Measurements from ENCODE around the gene RETREG2. TPM values are rescaled to one million over a fixed set of nuclear protein-coding genes. Genes with fewer than 3 reads are reported as not detected.
A peak's percentile ranks its signal among the peaks of the same experiment; 100 is the strongest.

The RETREG2 gene
- total RNA-seq, 2 donors from 2014 or later, result 69.3 to 79.8 TPM

GRCh38 chr2:219174801-219175200, 3.3 kb upstream of the RETREG2 start:
- Mint-ChIP-seq H3K27ac (peak overlapping the region; percentile 69 to 83), H3K36me3 (peaks cover 14% of the 10 kb centered on the region), H3K27me3 (no peaks in the 10 kb centered on the region), H3K4me1 (ENCODE audit: low read depth in 2 of 2) (peaks cover 40 to 45% of the 10 kb centered on the region in 2 donors), H3K9me3 (no peaks in the 10 kb centered on the region), H3K4me3 (peak overlapping the region; percentile 85)
- no peak for ATAC-seq
- DNase-seq (ENCODE audit: low spot score), result no peak

GRCh38 chr2:219175486-219175885, 2.6 kb upstream of the RETREG2 start:
- no peaks in the 10 kb centered on the region for H3K27me3 Mint-ChIP-seq
- H3K9me3 Mint-ChIP-seq, result no peaks in the 10 kb centered on the region
- H3K27ac Mint-ChIP-seq, result peak overlapping the region; percentile 69 to 83
- DNase-seq (ENCODE audit: low spot score), result no peak
- peaks cover 40 to 46% of the 10 kb centered on the region in 2 donors for H3K4me1 Mint-ChIP-seq (ENCODE audit: low read depth in 2 of 2)
- peaks cover 15% of the 10 kb centered on the region for H3K36me3 Mint-ChIP-seq
- peak overlapping the region; percentile 85 for H3K4me3 Mint-ChIP-seq
- no peak for ATAC-seq

- Mint-ChIP-seq H3K4me3 (peak overlapping the region; percentile 99), H3K36me3 (peaks cover 22% of the 10 kb centered on the region), H3K4me1 (ENCODE audit: low read depth in 2 of 2) (peaks cover 47 to 53% of the 10 kb centered on the region in 2 donors), H3K27me3 (no peaks in the 10 kb centered on the region), H3K27ac (peak overlapping the region; percentile 69 to 83), H3K9me3 (no peaks in the 10 kb centered on the region)
- ATAC-seq (peak; percentile 1 to 39), DNase-seq (ENCODE audit: low spot score) (no peak)
These were observed 1.9 kb upstream of the RETREG2 start for GRCh38 chr2:219175928-219176817.

- DNase-seq (ENCODE audit: low spot score) (peak; percentile 93), ATAC-seq (peak; percentile 87 to 91)
- H3K27me3 Mint-ChIP-seq, result no peaks in the 10 kb centered on the region
- H3K36me3 Mint-ChIP-seq, result peaks cover 16% of the 10 kb centered on the region
- H3K4me3 Mint-ChIP-seq, result peak within 1 kb of the TSS; percentile 99
- H3K4me1 Mint-ChIP-seq (ENCODE audit: low read depth in 2 of 2), result peaks cover 45 to 54% of the 10 kb centered on the region in 2 donors
- peak within 1 kb of the TSS; percentile 99 to 100 for H3K27ac Mint-ChIP-seq
- no peaks in the 10 kb centered on the region for H3K9me3 Mint-ChIP-seq
These were observed 1.1 kb upstream of the RETREG2 start, which contains the start of gene CNPPD1 for GRCh38 chr2:219176818-219177551. CNPPD1 (minus strand) TSS chr2:219176925; CDS start chr2:219176828, 97 bp downstream.

- Mint-ChIP-seq H3K4me1 (ENCODE audit: low read depth in 2 of 2) (peaks cover 52 to 62% of the 10 kb centered on the region in 2 donors), H3K36me3 (peaks cover 16% of the 10 kb centered on the region), H3K27me3 (no peaks in the 10 kb centered on the region), H3K4me3 (peak overlapping the region; percentile 88), H3K27ac (peak overlapping the region; percentile 85 to 99), H3K9me3 (no peaks in the 10 kb centered on the region)
- ATAC-seq (peak in 1 of 2 donors; percentile 4), DNase-seq (ENCODE audit: low spot score) (no peak)
These were observed 501 bp downstream of the RETREG2 start for GRCh38 chr2:219178377-219179175.

- Mint-ChIP-seq H3K27me3 (no peaks in the 10 kb centered on the region), H3K27ac (peak overlapping the region in 1 of 2 donors; percentile 99), H3K4me3 (peak overlapping the region; percentile 88), H3K9me3 (no peaks in the 10 kb centered on the region), H3K36me3 (peaks cover 8% of the 10 kb centered on the region), H3K4me1 (ENCODE audit: low read depth in 2 of 2) (peaks cover 43 to 52% of the 10 kb centered on the region in 2 donors)
- ATAC-seq, result no peak
- no peak for DNase-seq (ENCODE audit: low spot score)
These were observed 1.8 kb downstream of the RETREG2 start for GRCh38 chr2:219179601-219180465.

GRCh38 chr2:219180961-219181360, 2.9 kb downstream of the RETREG2 start:
- Mint-ChIP-seq H3K4me1 (ENCODE audit: low read depth in 2 of 2) (peaks cover 42 to 44% of the 10 kb centered on the region in 2 donors), H3K36me3 (peaks cover 8% of the 10 kb centered on the region), H3K4me3 (peak overlapping the region; percentile 20), H3K27ac (peak overlapping the region in 1 of 2 donors; percentile 45), H3K27me3 (no peaks in the 10 kb centered on the region), H3K9me3 (no peaks in the 10 kb centered on the region)
- ATAC-seq, result no peak
- DNase-seq (ENCODE audit: low spot score), result no peak

GRCh38 chr2:219181531-219181930, 3.5 kb downstream of the RETREG2 start:
- H3K9me3 Mint-ChIP-seq, result no peaks in the 10 kb centered on the region
- peak; percentile 38 for DNase-seq (ENCODE audit: low spot score)
- peaks cover 40 to 44% of the 10 kb centered on the region in 2 donors for H3K4me1 Mint-ChIP-seq (ENCODE audit: low read depth in 2 of 2)
- H3K27me3 Mint-ChIP-seq, result no peaks in the 10 kb centered on the region
- peaks cover 8% of the 10 kb centered on the region for H3K36me3 Mint-ChIP-seq
- H3K4me3 Mint-ChIP-seq, result no peak overlapping the region
- no peak for ATAC-seq
- H3K27ac Mint-ChIP-seq, result peak overlapping the region in 1 of 2 donors; percentile 56

- Mint-ChIP-seq H3K4me3 (no peak overlapping the region), H3K4me1 (ENCODE audit: low read depth in 2 of 2) (peaks cover 41 to 45% of the 10 kb centered on the region in 2 donors)
- peak; percentile 47 for DNase-seq (ENCODE audit: low spot score)
These were observed 4.5 kb downstream of the RETREG2 start for GRCh38 chr2:219182331-219183150.

GRCh38 chr2:219183151-219183772, 5.2 kb downstream of the RETREG2 start:
- no peaks in the 10 kb centered on the region for H3K9me3 Mint-ChIP-seq
- H3K36me3 Mint-ChIP-seq, result peaks cover 8% of the 10 kb centered on the region
- no peak overlapping the region for H3K4me3 Mint-ChIP-seq
- H3K27me3 Mint-ChIP-seq, result no peaks in the 10 kb centered on the region
- no peak for DNase-seq (ENCODE audit: low spot score)
- H3K27ac Mint-ChIP-seq, result peak overlapping the region; percentile 37 to 65
- ATAC-seq, result no peak
- H3K4me1 Mint-ChIP-seq (ENCODE audit: low read depth in 2 of 2), result peaks cover 39 to 43% of the 10 kb centered on the region in 2 donors

More at GRCh38 chr2:219182331-219183150, 4.5 kb downstream of the RETREG2 start:
- Mint-ChIP-seq H3K27ac (peak overlapping the region; percentile 56 to 65), H3K9me3 (no peaks in the 10 kb centered on the region), H3K27me3 (no peaks in the 10 kb centered on the region), H3K36me3 (peaks cover 8% of the 10 kb centered on the region)
- no peak for ATAC-seq

- no peaks in the 10 kb centered on the region for H3K9me3 Mint-ChIP-seq
- peak overlapping the region in 1 of 2 donors; percentile 37 for H3K27ac Mint-ChIP-seq
- no peak for DNase-seq (ENCODE audit: low spot score)
- H3K4me3 Mint-ChIP-seq, result no peak overlapping the region
- no peaks in the 10 kb centered on the region for H3K27me3 Mint-ChIP-seq
- H3K36me3 Mint-ChIP-seq, result peaks cover 8% of the 10 kb centered on the region
- no peak for ATAC-seq
- H3K4me1 Mint-ChIP-seq (ENCODE audit: low read depth in 2 of 2), result peaks cover 33 to 37% of the 10 kb centered on the region in 2 donors
These were observed 6.0 kb downstream of the RETREG2 start for GRCh38 chr2:219184121-219184520.

All from natural killer cell treated with Interleukin-12 subunit alpha and Interleukin-12 subunit beta and Interleukin-15 and Interleukin-18, amount 100 ng/mL, for 72 hours (primary cell).